ENCODE measurements around the gene SP9. TPM values are rescaled to one million over a fixed set of nuclear protein-coding genes. Genes with fewer than 3 reads are reported as not detected.
"Not testable (repeated sequence)": the region's sequence is repeated elsewhere in the genome, so short reads cannot be mapped to it uniquely, and the experiment has no call there.

Gene SP9
- total and polyA plus RNA-seq, 10 of the 15 experiments (the other 5 are each of a cell fraction or from before 2014, with no cell fraction given) = not detected

- H3K27me3 ChIP-seq (replicated peaks in 1 of 2; ENCODE audit: control insufficient read depth in 2 of 2, insufficient read depth in 2 of 2, low read length in 1 of 2); H3K4me1 ChIP-seq (ENCODE audit: control insufficient read depth, insufficient read depth, low read length); POLR2A ChIA-PET; RAD21 ChIA-PET (ENCODE audit: unreplicated experiment); H3K36me3 ChIP-seq (ENCODE audit: control insufficient read depth in 2 of 2, insufficient read depth in 2 of 2, low read length in 1 of 2); DNase-seq (ENCODE audit: low read depth, low spot score); H3K4me3 ChIP-seq; ATAC-seq; H4K20me1 ChIP-seq (ENCODE audit: control insufficient read depth, insufficient read depth); H3K9me3 ChIP-seq (replicated peaks; ENCODE audit: control insufficient read depth, insufficient read depth, low read length); BruUV-seq (replicated peaks); H2AFZ ChIP-seq (ENCODE audit: control insufficient read depth, low read depth, low read length); H3K27ac ChIP-seq (ENCODE audit: control insufficient read depth, insufficient read depth); CTCF ChIA-PET; H3K9ac ChIP-seq (ENCODE audit: control insufficient read depth, insufficient read depth, low read length); FAIRE-seq; H3K4me2 ChIP-seq (ENCODE audit: control insufficient read depth, insufficient read depth); in situ Hi-C loops (cut with MboI); intact Hi-C loops (cut with micrococcal nuclease; ENCODE audit: unreplicated experiment); H3K79me2 ChIP-seq (ENCODE audit: control insufficient read depth, insufficient read depth, low read length): not testable (repeated sequence)
- SMC1A ChIA-PET (ENCODE audit: uncharacterized antibody, unreplicated experiment) = interaction anchor here (1.1 kb wide), 1 partner anchor 7 kb away, joined by 3 read pairs; no protein-coding TSS in a partner anchor
- 100% methylated on average over 6 of the region's 6 CpGs for WGBS (ENCODE audit: insufficient coverage, insufficient replicate concordance, low lambda C conversion rate, missing lambda C conversion rate)
These were observed 28.9 kb downstream of the SP9 start for GRCh38 chr2:174363492-174364225.

GRCh38 chr2:174364628-174365027 is 29.9 kb downstream of the SP9 start:
- no peaks in the 10 kb centered on the region for H3K79me2 ChIP-seq (ENCODE audit: control insufficient read depth, insufficient read depth, low read length)
- ChIA-PET RAD21 (ENCODE audit: unreplicated experiment) (no interaction called here), CTCF (no interaction called here), SMC1A (ENCODE audit: uncharacterized antibody, unreplicated experiment) (no interaction called here), POLR2A (no interaction called here)
- 100% methylated on average over 2 of the region's 2 CpGs for WGBS (ENCODE audit: insufficient coverage, insufficient replicate concordance, low lambda C conversion rate, missing lambda C conversion rate)
- no peak overlapping the region for H3K9ac ChIP-seq (ENCODE audit: control insufficient read depth, insufficient read depth, low read length)
- H3K27me3 ChIP-seq (replicated peaks in 1 of 2; ENCODE audit: control insufficient read depth in 2 of 2, insufficient read depth in 2 of 2, low read length in 1 of 2) = no peaks in the 10 kb centered on the region
- no peaks in the 10 kb centered on the region for H4K20me1 ChIP-seq (ENCODE audit: control insufficient read depth, insufficient read depth)
- BruUV-seq (replicated peaks) = no TSS peak
- no peak for DNase-seq (ENCODE audit: low read depth, low spot score)
- ATAC-seq = no peak
- H3K4me2 ChIP-seq (ENCODE audit: control insufficient read depth, insufficient read depth) = no peak overlapping the region
- in situ Hi-C loops (cut with MboI) (no loop called here), intact Hi-C loops (cut with micrococcal nuclease; ENCODE audit: unreplicated experiment) (no loop called here)
- H2AFZ ChIP-seq (ENCODE audit: control insufficient read depth, low read depth, low read length) = no peak overlapping the region
- H3K27ac ChIP-seq (ENCODE audit: control insufficient read depth, insufficient read depth) = no peak overlapping the region
- no peak for FAIRE-seq
- no peaks in the 10 kb centered on the region for H3K4me1 ChIP-seq (ENCODE audit: control insufficient read depth, insufficient read depth, low read length)
- H3K36me3 ChIP-seq (ENCODE audit: control insufficient read depth in 2 of 2, insufficient read depth in 2 of 2, low read length in 1 of 2) = peaks cover 1 to 6% of the 10 kb centered on the region in 2 experiments; a peak in 2 of 4 replicates
- H3K4me3 ChIP-seq = no peak overlapping the region
- H3K9me3 ChIP-seq (replicated peaks; ENCODE audit: control insufficient read depth, insufficient read depth, low read length) = peaks cover 6% of the 10 kb centered on the region; the same call in 1 of the 3 replicates
- no peak for TF ChIP-seq BACH1 (IDR thresholded peaks at IDR 0.05; ENCODE audit: borderline replicate concordance)
- no peak for TF ChIP-seq SUZ12 (IDR thresholded peaks at IDR 0.05; ENCODE audit: unreplicated experiment)
- TF ChIP-seq SMARCA5 (IDR thresholded peaks at IDR 0.05) = no peak
- no peak for TF ChIP-seq NFYB (IDR thresholded peaks at IDR 0.05; ENCODE audit: insufficient read depth, low read depth, low read length)
- no peak for TF ChIP-seq NRF1 (conservative IDR thresholded peaks at IDR 0.05; ENCODE audit: low read depth, low read length)
- no peak for TF ChIP-seq ATF7 (IDR thresholded peaks at IDR 0.05; ENCODE audit: low read depth)
- no peak for TF ChIP-seq ZBTB11 (CRISPR knock-in tag; IDR thresholded peaks at IDR 0.05)
- TF ChIP-seq CEBPZ (IDR thresholded peaks at IDR 0.05; ENCODE audit: low read depth, low read length) = no peak
- TF ChIP-seq EP300 (IDR thresholded peaks at IDR 0.05; ENCODE audit: borderline replicate concordance in 1 of 2, control insufficient read depth in 1 of 2, low read depth in 2 of 2, low read length in 2 of 2) = no peak
- TF ChIP-seq POU2F2 (IDR thresholded peaks at IDR 0.05; ENCODE audit: borderline replicate concordance, low read depth, low read length) = no peak

All from GM12878 (cell line).